ENCODE results near the gene NKIRAS1.

- TF ChIP-seq SUZ12 (IDR thresholded peaks at IDR 0.05) (no peak), SP1 (IDR thresholded peaks at IDR 0.05) (no peak), FOXA1 (IDR thresholded peaks at IDR 0.05) (no peak), NFRKB (IDR thresholded peaks at IDR 0.05) (no peak), LEF1 (IDR thresholded peaks at IDR 0.05; ENCODE audit: borderline replicate concordance) (no peak), FOXM1 (IDR thresholded peaks at IDR 0.05; ENCODE audit: borderline replicate concordance) (no peak), TARDBP (IDR thresholded peaks at IDR 0.05) (no peak), HDGF (IDR thresholded peaks at IDR 0.05; ENCODE audit: borderline replicate concordance) (no peak), BHLHE40 (IDR thresholded peaks at IDR 0.05; ENCODE audit: borderline replicate concordance) (no peak), ELF4 (IDR thresholded peaks at IDR 0.05) (no peak), CTBP1 (IDR thresholded peaks at IDR 0.05; ENCODE audit: borderline replicate concordance) (no peak), FOXK2 (IDR thresholded peaks at IDR 0.05) (no peak), PKNOX1 (IDR thresholded peaks at IDR 0.05) (no peak), ARNT (IDR thresholded peaks at IDR 0.05) (no peak)
Observed at GRCh38 chr3:23949784-23950183, 33.0 kb upstream of the NKIRAS1 start.

Data from HEK293T (cell line).